HG03558 (cell line): ENCODE measurements around the gene FAM120A.

Experiments
- ATAC-seq: cut with Tn5 transposase; IDR thresholded peaks from one replicate; pipeline ENCODE4 v1.9.1; 2021; ENCODE audit warnings: moderate number of reproducible peaks; ENCODE audit not compliant: unreplicated experiment; ENCODE audit errors: extremely low read depth

Gene FAM120A

DNA sequence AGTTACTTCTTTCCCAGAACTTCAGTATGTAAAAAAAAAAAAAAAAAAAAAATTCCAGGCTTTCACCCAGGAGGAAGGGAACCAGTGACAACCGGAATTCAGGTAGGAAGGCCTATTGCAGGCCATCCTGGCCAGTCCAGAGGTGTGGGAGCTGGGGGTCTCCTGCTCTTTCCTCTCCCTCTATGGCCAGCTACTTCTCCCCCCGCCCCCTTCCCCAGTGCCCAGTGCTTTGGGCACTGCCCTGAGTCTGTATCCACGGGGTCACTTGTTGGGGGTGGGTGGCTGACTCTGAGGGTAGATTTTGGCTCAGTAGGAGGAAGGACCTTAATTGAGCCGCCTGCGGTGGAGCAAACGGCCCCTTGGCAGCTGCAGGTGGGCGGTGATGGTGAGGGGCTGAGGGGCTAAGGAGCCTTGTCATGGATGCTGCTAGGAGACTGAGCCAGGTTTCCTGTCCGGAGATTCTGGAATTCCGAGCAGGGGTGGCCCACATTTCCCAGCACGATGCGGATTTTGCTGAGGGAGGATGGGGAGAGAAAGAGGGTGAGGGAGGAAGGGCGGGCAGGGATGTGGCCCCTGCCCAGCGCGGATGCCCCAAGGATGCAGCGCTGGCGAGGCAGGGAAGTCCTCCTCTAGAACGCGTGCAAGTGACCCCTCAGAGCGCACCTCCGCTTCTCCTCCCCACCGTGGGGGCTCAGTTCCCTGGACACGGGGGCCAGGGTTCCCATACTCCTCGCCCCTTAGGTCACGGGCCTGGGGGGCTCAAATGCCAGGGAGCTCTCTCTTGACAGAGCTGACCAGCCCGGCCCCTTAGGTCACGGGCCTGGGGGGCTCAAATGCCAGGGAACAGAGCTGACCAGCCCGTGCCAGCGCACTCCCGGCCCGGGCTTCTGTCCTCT is 123.7 kb downstream of the FAM120A start:
- ATAC-seq = no peak

DNA sequence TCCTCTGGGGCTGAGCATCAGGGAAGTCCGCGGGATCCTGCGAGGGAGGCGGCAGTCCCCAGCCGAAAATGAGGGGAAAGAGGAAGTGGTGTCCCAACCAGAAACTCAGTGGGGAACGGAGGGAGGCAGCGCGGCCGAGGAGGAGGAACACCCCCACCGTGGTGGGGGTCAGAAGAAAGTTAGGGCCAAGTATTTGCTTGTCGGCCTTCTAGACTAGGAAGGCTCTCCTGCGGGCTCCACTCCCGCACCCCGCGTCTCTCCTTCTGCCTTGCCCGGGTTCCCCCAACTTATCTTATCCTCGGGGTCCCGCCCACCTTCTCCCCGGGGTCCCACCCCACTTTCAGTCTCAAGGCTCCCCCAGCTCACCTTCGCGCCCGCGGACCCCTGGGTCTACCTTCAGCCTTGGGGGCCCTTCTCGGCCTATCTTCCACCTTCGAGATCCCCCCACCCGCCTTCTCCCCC is 124.3 kb downstream of the FAM120A start:
- no peak for ATAC-seq

DNA sequence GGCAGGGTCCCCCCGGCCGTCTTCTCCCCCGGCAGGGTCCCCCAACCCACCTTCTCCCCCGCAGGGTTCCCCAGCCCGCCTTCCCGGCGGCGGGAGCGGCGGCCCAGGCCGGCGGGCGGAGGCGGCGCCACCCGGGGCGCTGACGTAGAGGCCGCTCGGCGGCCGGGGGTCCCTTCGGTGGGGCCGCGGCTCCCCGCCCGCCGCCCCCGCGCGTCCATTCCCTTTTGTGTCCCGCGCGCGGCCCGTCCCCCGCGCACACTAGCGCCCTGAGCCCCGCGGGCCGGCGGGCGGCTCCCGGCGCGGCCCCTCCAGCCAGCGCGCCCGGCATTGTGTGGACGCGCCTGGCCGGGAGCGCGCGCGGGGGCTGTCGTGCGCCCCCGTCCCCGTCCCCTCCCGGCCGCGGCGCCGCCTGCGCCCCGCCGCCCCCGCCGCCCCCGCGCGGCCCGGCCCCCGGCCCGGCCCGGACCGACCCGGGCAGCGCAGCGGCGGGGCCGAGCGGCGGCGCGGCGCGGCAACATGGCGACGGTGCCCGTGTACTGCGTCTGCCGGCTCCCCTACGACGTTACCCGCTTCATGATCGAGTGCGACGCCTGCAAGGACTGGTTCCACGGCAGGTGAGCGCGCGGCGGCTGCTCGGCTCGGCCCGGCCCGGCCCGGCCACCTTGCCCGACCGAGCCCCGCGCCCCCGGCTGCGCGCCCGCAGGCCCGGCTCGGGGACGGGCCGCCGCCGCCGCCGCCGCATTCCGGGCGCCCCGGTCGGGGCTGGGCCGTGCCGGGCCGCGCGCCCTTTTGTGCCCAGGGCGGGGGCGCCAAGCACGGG is 125.0 kb downstream of the FAM120A start, which contains the start of gene PHF2:
Gene PHF2, plus strand, starts transcription at position 327 of the 820 bp plus-strand sequence. Its CDS starts 190 bp downstream, at position 517.
- ATAC-seq = no peak

DNA sequence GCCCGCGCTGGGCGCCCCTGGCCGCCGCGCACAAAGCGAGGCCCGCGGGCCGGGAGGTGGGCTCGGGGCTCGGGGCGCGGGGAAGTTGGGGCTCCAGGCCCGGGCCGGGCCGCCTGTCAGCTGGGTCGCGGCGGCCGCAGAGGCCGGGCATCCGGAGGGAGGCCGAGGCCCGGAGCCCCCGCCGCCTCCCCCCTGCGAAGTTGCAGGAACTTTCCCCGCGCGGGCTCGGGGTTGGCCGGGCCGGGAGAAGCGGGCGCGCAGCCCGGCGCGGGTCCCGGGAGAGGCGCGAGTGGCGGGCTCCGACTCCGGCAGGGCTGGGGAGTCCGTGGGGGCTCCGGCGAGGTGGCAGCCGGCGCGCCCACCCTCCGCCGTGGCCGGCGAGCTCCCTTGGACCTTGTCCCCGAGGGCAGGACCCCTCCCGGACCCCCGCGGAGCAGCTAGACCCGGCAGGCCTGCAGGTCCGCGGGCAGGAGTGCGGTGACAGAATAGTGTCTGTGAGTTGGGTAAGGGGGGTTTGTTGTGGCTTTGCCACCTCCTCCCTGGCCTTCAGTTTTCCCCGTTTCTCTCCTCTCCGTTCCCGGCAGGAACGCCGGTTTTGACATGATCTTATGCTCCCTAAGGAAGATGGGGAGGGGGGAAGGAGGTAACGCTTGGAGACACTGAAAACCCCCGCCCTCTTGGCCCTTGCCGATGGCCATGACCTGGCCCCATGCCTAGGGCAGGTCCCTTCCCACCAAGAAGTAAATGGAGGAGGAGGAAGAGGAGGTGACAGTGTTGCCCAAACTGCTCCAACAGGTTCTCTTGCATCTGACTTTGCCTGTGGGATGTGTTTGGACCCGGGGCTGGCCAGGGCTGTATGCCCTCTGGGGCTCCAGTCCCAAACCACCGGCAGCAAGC is 125.8 kb downstream of the FAM120A start:
- ATAC-seq = no peak

DNA sequence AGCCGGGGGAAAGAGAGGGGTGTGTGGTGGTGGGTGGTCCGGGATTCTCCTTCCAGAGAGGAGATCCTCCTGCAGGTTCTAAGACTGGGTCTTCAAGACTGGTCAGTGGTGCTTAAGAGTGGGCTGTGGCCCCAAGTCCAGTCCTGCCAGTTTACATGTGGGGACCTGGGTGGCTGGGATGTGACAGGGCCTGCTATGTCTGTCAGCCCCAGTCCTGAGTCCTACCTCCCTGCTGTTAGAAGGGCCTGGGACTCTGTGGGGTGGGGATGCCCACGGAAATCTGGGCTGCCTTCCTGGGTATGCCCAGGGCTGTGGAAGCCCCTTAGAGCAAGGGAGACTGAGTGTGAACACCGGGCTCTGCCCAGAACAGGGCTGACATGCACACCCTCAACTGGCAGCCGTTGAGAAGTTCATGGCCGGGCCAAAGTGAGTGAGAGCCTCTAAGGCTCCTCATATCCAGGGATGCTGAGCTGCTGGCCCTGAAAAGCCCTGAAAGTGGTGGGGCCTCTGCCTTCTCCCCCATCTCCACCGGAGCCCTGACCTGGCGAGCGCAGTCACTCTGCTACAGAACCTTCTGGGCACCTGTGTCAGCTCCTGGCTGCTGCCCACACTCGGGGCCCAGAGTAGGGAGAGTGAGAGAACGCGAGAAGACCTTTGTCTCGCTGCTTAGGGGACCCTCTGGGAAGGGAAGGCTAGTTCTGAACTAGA is 126.6 kb downstream of the FAM120A start:
- ATAC-seq = no peak

DNA sequence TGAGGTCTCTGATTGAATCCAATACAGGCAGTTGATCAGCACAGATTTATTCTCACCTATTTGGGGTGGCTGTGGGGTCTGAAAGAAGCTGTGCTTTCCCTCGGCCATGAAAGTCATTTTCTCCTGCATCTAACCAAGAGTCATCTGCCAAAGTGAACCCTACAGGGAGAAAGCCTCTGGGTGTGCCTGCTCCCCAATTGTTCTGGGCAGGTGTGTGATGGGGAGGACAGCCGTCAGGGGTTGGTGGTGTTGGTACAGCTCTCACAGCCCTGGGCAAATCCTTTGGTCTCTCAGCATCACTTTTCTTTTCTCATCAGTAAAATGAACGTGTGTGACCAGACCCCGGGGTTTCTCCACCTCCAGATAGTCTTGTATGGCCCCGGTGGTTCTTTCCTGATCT is 127.4 kb downstream of the FAM120A start:
- ATAC-seq = no peak

DNA sequence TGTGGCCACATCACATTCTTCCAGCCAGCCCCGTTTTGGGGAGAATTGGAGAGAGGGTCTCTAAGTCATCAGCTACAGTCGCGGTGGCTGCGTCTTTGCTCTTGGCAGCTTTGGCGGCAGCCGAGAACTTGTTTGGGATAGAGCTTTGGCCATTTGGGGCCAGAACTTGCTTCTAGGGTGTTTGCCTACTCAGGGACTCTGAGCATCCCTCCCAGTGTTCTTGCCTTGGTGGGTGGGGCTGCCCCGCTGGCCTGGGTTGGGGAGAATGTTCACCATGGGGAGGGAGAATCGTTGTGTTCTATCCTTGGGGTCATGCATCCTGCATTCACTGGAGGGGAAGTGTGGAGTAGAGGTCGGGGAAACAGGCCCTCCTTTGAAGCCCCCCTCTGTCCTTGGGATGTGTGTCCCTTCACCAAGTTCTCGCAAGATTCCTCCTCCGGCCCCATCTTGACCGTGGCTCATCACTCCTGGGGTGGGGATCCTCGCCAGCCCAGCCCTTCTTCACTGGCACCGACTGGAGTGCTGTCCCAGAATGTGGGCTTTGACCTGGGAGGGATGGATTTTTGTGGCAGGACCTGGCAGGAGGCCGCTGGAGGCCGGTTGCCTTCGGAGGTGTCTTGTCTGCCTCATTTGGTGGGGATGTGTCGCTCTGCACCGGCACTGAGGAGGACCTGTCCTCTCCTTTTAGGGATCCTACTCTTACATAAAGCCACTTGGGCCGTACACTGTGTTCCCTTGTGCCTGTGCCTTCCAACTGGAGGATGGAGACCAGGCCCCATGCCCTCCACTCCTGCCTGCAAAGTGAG is 128.4 kb downstream of the FAM120A start:
- ATAC-seq = no peak

DNA sequence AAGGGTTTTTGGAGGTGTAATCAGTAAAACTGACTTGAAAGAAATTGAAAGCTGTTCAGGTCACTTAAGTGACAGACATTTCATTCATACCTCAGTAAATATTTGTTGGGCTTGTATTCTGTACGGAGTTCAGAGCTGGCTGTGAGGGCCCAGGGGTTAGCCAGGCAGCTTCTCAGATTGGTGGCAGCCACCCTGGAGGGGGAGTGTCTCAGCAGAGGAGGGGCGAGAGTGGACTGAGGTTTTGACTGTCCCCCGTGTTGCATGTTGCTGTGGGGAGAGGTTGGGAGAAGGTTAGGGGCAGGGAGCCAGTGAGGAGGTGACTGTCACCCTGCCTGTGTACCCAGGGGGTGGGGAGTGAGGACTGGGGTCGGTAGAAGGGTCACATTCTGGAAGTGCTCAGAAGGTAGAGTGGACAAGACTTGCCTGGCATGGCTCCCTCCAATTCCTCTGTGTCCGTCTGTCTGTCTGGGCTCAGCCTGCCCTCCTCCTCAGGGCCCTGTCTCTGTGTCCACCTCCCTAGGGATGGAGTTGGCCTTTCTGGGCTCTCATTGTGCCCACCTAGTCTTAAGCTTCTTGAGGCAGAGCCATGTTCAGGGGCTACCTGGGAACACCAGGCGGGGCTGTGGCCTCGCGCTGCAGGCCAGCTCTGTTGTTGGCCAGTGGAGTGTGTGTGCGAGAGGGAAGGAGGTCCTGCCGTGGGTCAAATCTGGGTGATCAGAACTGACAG is 129.3 kb downstream of the FAM120A start:
- ATAC-seq = no peak

DNA sequence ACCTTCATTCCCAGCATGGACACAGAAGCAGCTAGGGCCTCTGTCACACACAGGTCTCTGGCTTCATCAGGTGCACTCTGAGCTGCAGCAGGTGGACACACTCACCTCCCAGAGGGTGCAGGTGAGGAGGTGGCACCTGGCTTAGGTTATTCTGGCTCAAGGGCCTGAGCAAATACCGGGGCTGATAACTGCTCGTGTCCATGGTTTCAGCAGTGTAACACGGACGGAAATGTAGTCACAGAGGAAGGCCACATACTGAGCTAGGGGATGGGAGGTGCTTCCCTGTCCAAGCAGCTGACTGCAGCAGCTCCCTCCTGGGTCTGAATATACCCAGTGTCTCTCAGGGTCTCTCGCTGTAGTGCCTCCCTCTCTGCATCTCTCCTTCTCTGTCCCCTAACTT is 130.6 kb downstream of the FAM120A start:
- no peak for ATAC-seq

DNA sequence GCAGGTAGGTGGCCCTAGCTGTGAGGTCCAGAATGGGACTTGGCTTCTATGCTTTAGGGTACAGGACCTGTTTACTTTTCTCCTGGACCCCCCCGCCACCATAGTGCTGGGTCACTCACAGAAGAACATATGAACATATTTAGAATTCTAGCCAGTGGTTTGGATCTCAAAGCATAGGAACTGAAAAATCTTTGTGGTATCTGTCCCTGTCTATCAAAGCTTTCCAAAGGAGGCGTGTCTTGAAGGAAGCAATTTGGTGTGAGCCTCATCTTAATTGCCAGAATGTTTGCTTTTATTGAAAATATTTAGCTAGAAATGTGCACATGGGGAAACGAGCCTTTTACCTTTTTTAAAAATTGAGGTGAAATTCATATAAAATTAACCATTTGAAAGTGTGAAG is 131.1 kb downstream of the FAM120A start:
- ATAC-seq = no peak

DNA sequence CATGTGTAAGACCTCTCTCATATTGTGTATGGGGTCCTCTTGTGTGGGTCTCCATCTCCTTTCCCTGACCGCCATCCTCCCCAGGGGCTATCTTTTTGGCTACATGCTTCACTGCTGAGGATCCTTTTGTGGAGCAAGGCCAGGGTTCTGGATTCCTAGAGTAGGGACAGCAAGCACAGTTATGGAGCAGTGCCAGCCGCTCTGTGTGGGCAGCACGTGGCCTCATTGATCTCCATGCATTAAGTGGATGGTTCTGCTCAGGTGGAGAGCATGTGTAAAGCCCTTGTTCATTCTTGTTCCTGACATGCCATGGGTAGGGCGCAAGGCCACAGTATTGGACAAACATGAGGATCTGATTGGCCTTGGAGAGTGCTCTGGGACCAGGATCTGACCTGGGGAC is 133.8 kb downstream of the FAM120A start:
- no peak for ATAC-seq

DNA sequence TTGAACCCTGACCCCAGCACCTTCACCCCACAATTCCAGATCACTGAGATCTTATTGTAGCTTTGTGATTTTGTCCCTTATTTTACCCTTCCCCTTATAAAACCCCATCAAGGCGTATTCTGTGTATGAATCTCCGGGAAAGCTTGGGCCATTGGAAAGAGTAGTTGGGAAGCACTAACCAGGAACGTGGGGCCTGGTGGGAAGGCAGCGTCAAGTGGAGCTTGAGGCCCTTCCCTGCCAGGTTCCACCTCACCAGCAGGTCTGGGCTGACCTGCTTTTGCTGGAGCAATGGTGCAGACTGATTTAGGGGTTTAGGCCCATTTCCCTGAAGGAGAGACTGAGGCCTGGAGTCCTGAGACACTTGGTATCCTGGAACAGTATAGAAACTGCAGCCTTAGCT is 134.2 kb downstream of the FAM120A start:
- no peak for ATAC-seq

DNA sequence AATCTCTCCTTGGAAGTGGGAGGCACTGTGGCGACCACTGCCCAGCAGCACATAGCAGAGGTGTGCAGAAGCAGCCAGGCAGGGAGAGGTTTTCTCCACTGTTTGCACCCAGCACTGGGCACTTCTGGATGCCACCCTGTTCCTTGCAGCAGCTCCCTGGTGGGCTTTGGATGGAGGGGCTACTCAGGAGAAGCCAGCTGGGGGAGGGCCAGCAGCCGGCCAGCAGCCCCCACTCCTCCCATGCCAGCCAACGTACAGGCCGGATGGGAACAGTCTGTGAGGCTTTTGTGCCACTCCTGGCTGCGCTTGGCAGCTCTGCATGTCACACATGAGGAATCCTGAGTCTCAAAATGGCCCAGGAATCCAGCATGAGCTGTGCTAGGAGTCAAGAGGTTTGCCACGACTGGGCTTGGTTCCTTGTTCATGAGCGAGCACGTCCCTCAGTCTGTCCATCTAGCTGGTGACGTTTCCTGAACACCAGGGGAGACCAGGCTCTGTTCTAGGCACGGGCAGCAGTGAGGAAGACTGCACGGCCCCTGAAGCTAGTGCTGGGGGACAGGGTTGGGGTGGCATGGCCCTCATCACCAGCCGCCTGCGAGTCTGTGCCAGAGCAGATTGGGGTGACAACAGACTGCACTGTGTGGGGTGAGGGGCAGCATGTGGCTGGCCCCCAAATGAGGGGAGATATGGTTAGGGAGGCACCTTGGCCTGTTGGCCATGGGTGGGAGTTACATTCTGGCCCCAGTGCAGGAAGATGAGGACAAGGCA is 135.0 kb downstream of the FAM120A start:
- ATAC-seq = no peak

DNA sequence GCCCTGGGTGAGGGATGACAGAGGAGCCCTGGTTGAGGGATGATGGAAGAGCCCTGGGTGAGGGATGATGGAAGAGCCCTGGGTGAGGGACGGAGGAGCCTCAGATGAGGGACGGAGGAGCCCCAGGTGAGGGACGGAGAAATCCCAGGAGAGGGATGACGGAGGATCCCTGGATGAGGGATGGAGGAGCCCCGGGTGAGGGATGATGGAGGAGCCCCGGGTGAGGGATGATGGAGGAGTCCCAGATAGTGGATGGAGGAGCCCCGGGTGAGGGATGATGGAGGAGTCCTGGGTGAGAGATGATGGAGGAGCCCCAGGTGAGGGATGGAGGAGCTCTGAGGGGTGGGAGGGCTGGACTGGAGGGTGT is 135.8 kb downstream of the FAM120A start:
- ATAC-seq = no peak

DNA sequence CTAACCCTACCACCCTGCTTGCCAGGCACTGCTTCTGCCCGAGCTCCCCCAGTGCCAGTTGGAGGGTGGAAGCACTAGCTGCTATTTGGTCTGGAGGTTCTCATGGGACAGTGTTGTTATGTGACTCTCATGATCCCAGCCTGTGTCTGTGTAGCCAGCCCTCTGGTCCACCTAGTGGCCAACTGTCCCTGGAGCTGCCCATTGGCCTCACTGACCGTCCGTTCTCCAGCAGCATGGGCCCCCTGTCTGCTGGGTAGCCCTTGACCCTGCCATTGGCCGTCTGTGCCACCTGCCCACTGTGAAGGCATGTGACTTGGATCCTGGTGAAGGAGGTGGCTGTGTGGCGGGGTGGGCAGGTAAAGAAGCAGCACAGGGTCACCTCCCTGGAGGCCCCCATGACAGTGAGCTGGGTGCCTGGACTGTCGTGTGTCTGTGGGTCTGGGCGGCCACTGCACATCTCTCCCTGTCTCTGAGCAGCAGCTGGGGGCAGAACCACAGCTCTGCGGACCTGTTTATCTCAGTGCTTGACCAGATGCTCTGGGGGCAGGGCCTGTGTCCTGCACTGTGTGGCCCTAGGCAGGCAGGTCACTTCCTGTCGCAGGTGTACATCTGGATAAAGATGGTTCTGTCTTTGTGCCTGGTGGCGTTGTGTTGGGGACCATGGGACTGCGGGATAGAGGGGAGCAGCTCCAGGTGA is 136.3 kb downstream of the FAM120A start:
- no peak for ATAC-seq

DNA sequence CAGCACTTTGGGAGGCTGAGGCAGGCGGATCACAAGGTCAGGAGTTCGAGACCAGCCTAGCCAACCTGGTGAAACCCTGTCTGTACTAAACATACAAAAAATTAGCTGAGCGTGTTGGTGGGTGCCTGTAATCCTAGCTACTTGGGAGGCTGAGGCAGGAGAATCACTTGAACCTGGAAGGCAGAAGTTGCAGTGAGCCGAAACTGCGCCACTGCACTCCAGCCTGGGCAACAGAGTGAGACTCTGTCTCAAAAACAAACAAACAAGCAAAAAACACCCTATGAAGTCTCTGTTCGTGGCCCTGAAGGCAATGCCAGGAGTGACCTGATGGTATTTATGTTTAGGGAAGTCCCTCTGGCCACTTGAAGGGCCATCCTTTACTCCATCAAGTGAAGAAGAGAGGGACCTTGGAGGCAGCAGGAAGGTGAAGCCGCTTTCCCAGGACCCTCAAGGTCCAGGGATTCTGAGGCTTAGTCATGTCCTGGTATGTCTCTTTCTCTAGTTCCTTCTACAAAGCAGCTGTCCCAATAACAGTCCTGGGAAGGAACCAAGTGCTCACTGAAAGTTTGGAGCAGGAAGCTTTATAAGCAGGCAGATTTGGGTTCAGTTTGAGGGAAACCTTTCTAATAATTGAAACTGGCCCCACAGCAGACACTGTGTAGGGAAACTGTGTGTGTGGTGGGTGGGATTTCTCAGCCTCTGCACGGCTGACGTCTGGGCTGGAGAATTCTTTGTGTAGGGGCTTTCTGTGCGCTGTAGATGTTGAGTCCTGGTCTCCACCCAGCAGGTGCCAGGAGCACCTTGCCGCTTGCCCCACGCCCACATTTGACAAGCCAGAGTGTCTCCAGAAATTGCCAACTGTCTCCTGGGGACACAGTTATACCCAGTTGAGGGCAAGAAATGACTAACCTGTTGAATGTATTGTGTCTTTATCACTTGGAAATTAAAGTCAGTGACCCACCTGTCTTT is 137.4 kb downstream of the FAM120A start:
- no peak for ATAC-seq
